Lower leg skin (tissue), 3 donors: ENCODE measurements around the gene TTC34.

Source experiments
- POLR2A ChIP-seq, 2 donors: fragments of 450-650 bp; IDR thresholded peaks; one replicate each; pipeline ENCODE4 v1.6.1; 2016 to 2017; ENCODE audit warnings: antibody characterized with exemption in 2 of 2, mild to moderate bottlenecking in 1 of 2, moderate library complexity in 1 of 2
- TF ChIP-seq, protein P1 (sequence below), 3 donors: fragments of 450-650 bp; IDR thresholded peaks; one replicate each; pipeline ENCODE4 v1.5.1; 2016; ENCODE audit warnings: antibody characterized with exemption in 3 of 3, mild to moderate bottlenecking in 3 of 3, moderate library complexity in 2 of 3

DNA sequence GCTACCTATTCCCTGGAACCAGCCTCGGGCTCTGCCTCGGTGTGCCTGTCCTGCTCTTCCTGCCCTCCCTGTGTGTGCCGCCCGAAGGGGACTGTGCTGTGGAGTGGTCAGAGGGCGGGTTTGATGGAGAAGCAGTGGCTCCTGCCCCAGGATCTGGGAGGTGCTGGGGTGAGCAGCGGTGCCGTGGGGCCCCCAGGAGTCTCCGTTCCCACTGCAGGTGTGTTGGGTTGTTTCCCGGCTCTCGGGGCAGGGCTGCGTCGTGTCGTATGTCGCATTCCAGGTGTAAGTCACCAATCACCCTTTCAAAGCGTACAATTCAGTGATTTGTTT, 32.6 kb upstream of the TTC34 start:
- TF ChIP-seq, protein P1, sequence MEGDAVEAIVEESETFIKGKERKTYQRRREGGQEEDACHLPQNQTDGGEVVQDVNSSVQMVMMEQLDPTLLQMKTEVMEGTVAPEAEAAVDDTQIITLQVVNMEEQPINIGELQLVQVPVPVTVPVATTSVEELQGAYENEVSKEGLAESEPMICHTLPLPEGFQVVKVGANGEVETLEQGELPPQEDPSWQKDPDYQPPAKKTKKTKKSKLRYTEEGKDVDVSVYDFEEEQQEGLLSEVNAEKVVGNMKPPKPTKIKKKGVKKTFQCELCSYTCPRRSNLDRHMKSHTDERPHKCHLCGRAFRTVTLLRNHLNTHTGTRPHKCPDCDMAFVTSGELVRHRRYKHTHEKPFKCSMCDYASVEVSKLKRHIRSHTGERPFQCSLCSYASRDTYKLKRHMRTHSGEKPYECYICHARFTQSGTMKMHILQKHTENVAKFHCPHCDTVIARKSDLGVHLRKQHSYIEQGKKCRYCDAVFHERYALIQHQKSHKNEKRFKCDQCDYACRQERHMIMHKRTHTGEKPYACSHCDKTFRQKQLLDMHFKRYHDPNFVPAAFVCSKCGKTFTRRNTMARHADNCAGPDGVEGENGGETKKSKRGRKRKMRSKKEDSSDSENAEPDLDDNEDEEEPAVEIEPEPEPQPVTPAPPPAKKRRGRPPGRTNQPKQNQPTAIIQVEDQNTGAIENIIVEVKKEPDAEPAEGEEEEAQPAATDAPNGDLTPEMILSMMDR (IDR thresholded peaks at IDR 0.05), result no peak
- TF ChIP-seq POLR2A (IDR thresholded peaks at IDR 0.05), result no peak
